ENCODE results near the gene NUMBL. TPM values are rescaled to one million over a fixed set of nuclear protein-coding genes. Genes with fewer than 3 reads are reported as not detected.

Gene NUMBL
- total and polyA plus RNA-seq, 4 donors = 13.2 to 41.2 (median 17.1) TPM

GRCh38 chr19:40714441-40715299 lies 24.2 kb upstream of the NUMBL start:
- DNase-seq = peak; percentile 95
- Histone ChIP-seq H3K4me1 (ENCODE audit: control insufficient read depth in 5 of 5, insufficient read depth in 5 of 5, low read length in 5 of 5) (peaks cover 0 to 41% (median 11%) of the 10 kb centered on the region in 5 donors), H3K9ac (ENCODE audit: insufficient read depth in 1 of 2, low read length in 2 of 2) (peak overlapping the region; percentile 12 to 72), H3K27me3 (ENCODE audit: control insufficient read depth in 3 of 3, insufficient read depth in 3 of 3, low read length in 2 of 3) (no peaks in the 10 kb centered on the region), H3K36me3 (ENCODE audit: control insufficient read depth in 4 of 4, insufficient read depth in 4 of 4, low read length in 4 of 4) (peaks cover 0 to 9% (median under 1%) of the 10 kb centered on the region in 4 donors), H3K27ac (ENCODE audit: low read depth in 1 of 2, low read length in 1 of 2) (peak overlapping the region; percentile 86 to 93), H3K4me3 (peak overlapping the region; percentile 30), H3K9me3 (ENCODE audit: control insufficient read depth in 4 of 4, insufficient read depth in 3 of 4, low read length in 3 of 4) (no peaks in the 10 kb centered on the region)
- no peak for TF ChIP-seq CTCF (IDR thresholded peaks at IDR 0.05; ENCODE audit: control extremely low read depth, extremely low read depth)
- ATAC-seq (ENCODE audit: insufficient read depth, low FRiP score) = peak; percentile 62
- WGBS, 2 donors = 2 to 4% methylated on average over 31 of the region's 31 CpGs

- TF ChIP-seq CTCF (IDR thresholded peaks at IDR 0.05; ENCODE audit: control extremely low read depth, extremely low read depth) = no peak
- ATAC-seq (ENCODE audit: insufficient read depth, low FRiP score) (no peak), DNase-seq (no peak)
- H3K36me3 ChIP-seq (ENCODE audit: control insufficient read depth in 4 of 4, insufficient read depth in 4 of 4, low read length in 4 of 4) = peaks cover 2 to 16% (median 2%) of the 10 kb centered on the region in 4 donors
- H3K9me3 ChIP-seq (ENCODE audit: control insufficient read depth in 4 of 4, insufficient read depth in 3 of 4, low read length in 3 of 4) = no peaks in the 10 kb centered on the region
- H3K27ac ChIP-seq (ENCODE audit: low read depth in 1 of 2, low read length in 1 of 2) = peak overlapping the region; percentile 81 to 93
- no peak overlapping the region for H3K4me3 ChIP-seq
- WGBS, 2 donors = 81 to 91% methylated on average over 11 of the region's 11 CpGs
- H3K27me3 ChIP-seq (ENCODE audit: control insufficient read depth in 3 of 3, insufficient read depth in 3 of 3, low read length in 2 of 3) = no peaks in the 10 kb centered on the region
- peaks cover 0 to 36% (median 11%) of the 10 kb centered on the region in 5 donors for H3K4me1 ChIP-seq (ENCODE audit: control insufficient read depth in 5 of 5, insufficient read depth in 5 of 5, low read length in 5 of 5)
- H3K9ac ChIP-seq (ENCODE audit: insufficient read depth in 1 of 2, low read length in 2 of 2) = peak overlapping the region in 1 of 2 donors; percentile 12
These were observed 23.5 kb upstream of the NUMBL start for GRCh38 chr19:40713939-40714338.

- no peak for TF ChIP-seq CTCF (IDR thresholded peaks at IDR 0.05; ENCODE audit: control extremely low read depth, extremely low read depth)
- 93 to 94% methylated on average over 5 of the region's 5 CpGs for WGBS, 2 donors
- no peak for ATAC-seq (ENCODE audit: insufficient read depth, low FRiP score)
- Histone ChIP-seq H3K27me3 (ENCODE audit: control insufficient read depth in 3 of 3, insufficient read depth in 3 of 3, low read length in 2 of 3) (no peaks in the 10 kb centered on the region), H3K4me3 (no peak overlapping the region), H3K9me3 (ENCODE audit: control insufficient read depth in 4 of 4, insufficient read depth in 3 of 4, low read length in 3 of 4) (no peaks in the 10 kb centered on the region), H3K9ac (ENCODE audit: insufficient read depth in 1 of 2, low read length in 2 of 2) (no peak overlapping the region), H3K27ac (ENCODE audit: low read depth in 1 of 2, low read length in 1 of 2) (no peak overlapping the region), H3K4me1 (ENCODE audit: control insufficient read depth in 5 of 5, insufficient read depth in 5 of 5, low read length in 5 of 5) (peaks cover 0 to 7% (median 5%) of the 10 kb centered on the region in 5 donors), H3K36me3 (ENCODE audit: control insufficient read depth in 4 of 4, insufficient read depth in 4 of 4, low read length in 4 of 4) (peaks cover 9 to 23% (median 11%) of the 10 kb centered on the region in 4 donors)
- no peak for DNase-seq
These were observed 19.4 kb upstream of the NUMBL start for GRCh38 chr19:40709817-40710216.
